Neural progenitor cell (in vitro differentiated cells): ENCODE results near the gene TEKT2. TPM values are rescaled to one million over a fixed set of nuclear protein-coding genes. Genes with fewer than 3 reads are reported as not detected.

ENCODE experiments used
- DNase-seq: peaks from one replicate; pipeline ENCODE4 v3.0.0-alpha.2; 2016; ENCODE audit warnings: low spot score
- H2AFZ ChIP-seq: fragments of 200-600 bp; sonication (generic); replicated peaks from 2 replicates; pipeline ENCODE4 v1.6.1; 2016; ENCODE audit warnings: antibody characterized with exemption
- H3F3A ChIP-seq: fragments of 200-600 bp; sonication (generic); 2 replicates; pipeline ENCODE4 v1.6.1; 2016; ENCODE audit warnings: antibody characterized with exemption, low read depth
- H3K27ac ChIP-seq: fragments of 200-600 bp; sonication (generic); 2 replicates; pipeline ENCODE4 v1.5.1; 2016; ENCODE audit warnings: mild to moderate bottlenecking
- H3K27me3 ChIP-seq: fragments of 200-600 bp; sonication (generic); 2 replicates; pipeline ENCODE4 v1.6.1; 2016; ENCODE audit warnings: mild to moderate bottlenecking, moderate library complexity
- H3K36me3 ChIP-seq: fragments of 200-600 bp; sonication (generic); 2 replicates; pipeline ENCODE4 v1.5.1; 2016
- H3K4me1 ChIP-seq: fragments of 200-600 bp; sonication (generic); 2 replicates; pipeline ENCODE4 v1.6.1; 2016; ENCODE audit warnings: mixed run types
- H3K4me2 ChIP-seq: fragments of 200-600 bp; sonication (generic); 2 replicates; pipeline ENCODE4 v1.6.1; 2016
- H3K4me3 ChIP-seq: fragments of 200-600 bp; sonication (generic); 2 replicates; pipeline ENCODE4 v1.5.1; 2016
- H3K79me2 ChIP-seq: fragments of 200-600 bp; sonication (generic); 2 replicates; pipeline ENCODE4 v1.6.1; 2016; ENCODE audit warnings: low read depth
- H3K9ac ChIP-seq: fragments of 200-600 bp; sonication (generic); 2 replicates; pipeline ENCODE4 v1.6.1; 2016
- H3K9me3 ChIP-seq: fragments of 200-600 bp; sonication (generic); 2 replicates; pipeline ENCODE4 v1.5.1; 2016; ENCODE audit warnings: low read depth
- H4K20me1 ChIP-seq: fragments of 200-600 bp; sonication (generic); 2 replicates; pipeline ENCODE4 v1.6.1; 2016; ENCODE audit warnings: low read depth
- H3K27ac Mint-ChIP-seq: 3 replicates; pipeline ENCODE4 v1.8.0; 2021; ENCODE audit warnings: mixed read lengths
- H3K27me3 Mint-ChIP-seq: 2 replicates; pipeline ENCODE4 v1.8.0; 2022; ENCODE audit warnings: low read depth, mild to moderate bottlenecking, inconsistent platforms, moderate library complexity, mixed read lengths; ENCODE audit not compliant: insufficient read depth
- H3K36me3 Mint-ChIP-seq: 3 replicates; pipeline ENCODE4 v1.8.0; 2021; ENCODE audit warnings: mixed read lengths
- H3K4me1 Mint-ChIP-seq: 3 replicates; pipeline ENCODE4 v1.8.0; 2021; ENCODE audit warnings: mixed read lengths
- H3K4me3 Mint-ChIP-seq: 3 replicates; pipeline ENCODE4 v1.8.0; 2021; ENCODE audit warnings: mild to moderate bottlenecking, moderate library complexity, mixed read lengths
- H3K9me3 Mint-ChIP-seq: 3 replicates; pipeline ENCODE4 v1.8.0; 2020; ENCODE audit warnings: mixed read lengths
- CTCF ChIP-seq: fragments of 200-600 bp; sonication (generic); IDR thresholded peaks from 2 replicates; pipeline ENCODE4 v1.5.1; 2017; ENCODE audit warnings: antibody characterized with exemption, mild to moderate bottlenecking
- EZH2 ChIP-seq: fragments of 200-600 bp; sonication (generic); IDR thresholded peaks from 2 replicates; pipeline ENCODE4 v1.6.1; 2017; ENCODE audit warnings: antibody characterized with exemption, mild to moderate bottlenecking, moderate library complexity
- EZH2phosphoT487 ChIP-seq: fragments of 200-600 bp; sonication (generic); IDR thresholded peaks from 2 replicates; pipeline ENCODE4 v1.6.1; 2017; ENCODE audit warnings: antibody characterized with exemption
- total RNA-seq: library from RNA; depleted of rRNA; stranded (reverse); fragments of >200 nt; gene quantifications from 2 replicates; pipeline ENCODE4 v1.2.3, GENCODE V29; 2015; ENCODE audit warnings: low replicate concordance

TEKT2 gene
- total RNA-seq, 1 donor from 2014 or later: 2.7 TPM

- Histone ChIP-seq H3K9me3 (no peaks in the 10 kb centered on the region), H3K9ac (no peak overlapping the region), H3K4me1 (no peaks in the 10 kb centered on the region), H2AFZ (no peak overlapping the region), H3K79me2 (no peaks in the 10 kb centered on the region), H3K4me3 (no peak overlapping the region), H3K27ac (no peak overlapping the region), H3K4me2 (no peak overlapping the region), H3F3A (peaks cover 20% of the 10 kb centered on the region), H3K27me3 (no peaks in the 10 kb centered on the region), H4K20me1 (no peaks in the 10 kb centered on the region), H3K36me3 (no peaks in the 10 kb centered on the region)
- no peak for TF ChIP-seq CTCF
- no peak for TF ChIP-seq EZH2
- TF ChIP-seq EZH2phosphoT487: no peak
- Mint-ChIP-seq H3K36me3 (no peaks in the 10 kb centered on the region), H3K27me3 (no peaks in the 10 kb centered on the region), H3K9me3 (no peaks in the 10 kb centered on the region), H3K27ac (no peak overlapping the region), H3K4me3 (no peak overlapping the region), H3K4me1 (peaks cover 3% of the 10 kb centered on the region)
- no peak for DNase-seq
These were observed 14.9 kb downstream of the TEKT2 start for GRCh38 chr1:36098650-36099365.

- no peak overlapping the region for H3K4me2 ChIP-seq
- DNase-seq: peak; percentile 90
- no peaks in the 10 kb centered on the region for H3K27me3 ChIP-seq
These were observed 15.9 kb downstream of the TEKT2 start for GRCh38 chr1:36099681-36100341.

GRCh38 chr1:36100376-36100775 lies 16.5 kb downstream of the TEKT2 start:
- no peaks in the 10 kb centered on the region for H3K27me3 ChIP-seq
- DNase-seq: no peak
- H3K9me3 ChIP-seq: no peaks in the 10 kb centered on the region
- H2AFZ ChIP-seq: no peak overlapping the region
- peaks cover 3% of the 10 kb centered on the region for H3K27me3 Mint-ChIP-seq
- no peak overlapping the region for H3K4me3 ChIP-seq
- peaks cover 15% of the 10 kb centered on the region for H3F3A ChIP-seq
- H3K79me2 ChIP-seq: no peaks in the 10 kb centered on the region
- H3K4me2 ChIP-seq: no peak overlapping the region
- H3K27ac Mint-ChIP-seq: no peak overlapping the region
- H3K9ac ChIP-seq: no peak overlapping the region
- H4K20me1 ChIP-seq: no peaks in the 10 kb centered on the region
- no peaks in the 10 kb centered on the region for H3K36me3 Mint-ChIP-seq
- H3K36me3 ChIP-seq: no peaks in the 10 kb centered on the region
- peaks cover 3% of the 10 kb centered on the region for H3K4me1 Mint-ChIP-seq
- no peak overlapping the region for H3K4me3 Mint-ChIP-seq
- H3K27ac ChIP-seq: no peak overlapping the region
- no peaks in the 10 kb centered on the region for H3K4me1 ChIP-seq
- H3K9me3 Mint-ChIP-seq: no peaks in the 10 kb centered on the region
- TF ChIP-seq CTCF (no peak), EZH2phosphoT487 (no peak), EZH2 (no peak)

More at GRCh38 chr1:36099681-36100341, 15.9 kb downstream of the TEKT2 start:
- Mint-ChIP-seq H3K27ac (no peak overlapping the region), H3K4me3 (no peak overlapping the region), H3K27me3 (peaks cover 3% of the 10 kb centered on the region), H3K4me1 (peaks cover 3% of the 10 kb centered on the region), H3K36me3 (no peaks in the 10 kb centered on the region), H3K9me3 (no peaks in the 10 kb centered on the region)
- no peak overlapping the region for H3K27ac ChIP-seq
- peaks cover 20% of the 10 kb centered on the region for H3F3A ChIP-seq
- H3K79me2 ChIP-seq: no peaks in the 10 kb centered on the region
- H3K9ac ChIP-seq: no peak overlapping the region
- H4K20me1 ChIP-seq: no peaks in the 10 kb centered on the region
- H2AFZ ChIP-seq: peak overlapping the region; percentile 87
- H3K36me3 ChIP-seq: no peaks in the 10 kb centered on the region
- H3K4me1 ChIP-seq: no peaks in the 10 kb centered on the region
- no peak overlapping the region for H3K4me3 ChIP-seq
- TF ChIP-seq EZH2phosphoT487: no peak
- peak; percentile 92 for TF ChIP-seq CTCF
- H3K9me3 ChIP-seq: no peaks in the 10 kb centered on the region
